ENCODE data around the gene PRKCQ.
"Not testable (repeated sequence)": the region's sequence is repeated elsewhere in the genome, so short reads cannot be mapped to it uniquely, and the experiment has no call there.

PRKCQ gene

DNA sequence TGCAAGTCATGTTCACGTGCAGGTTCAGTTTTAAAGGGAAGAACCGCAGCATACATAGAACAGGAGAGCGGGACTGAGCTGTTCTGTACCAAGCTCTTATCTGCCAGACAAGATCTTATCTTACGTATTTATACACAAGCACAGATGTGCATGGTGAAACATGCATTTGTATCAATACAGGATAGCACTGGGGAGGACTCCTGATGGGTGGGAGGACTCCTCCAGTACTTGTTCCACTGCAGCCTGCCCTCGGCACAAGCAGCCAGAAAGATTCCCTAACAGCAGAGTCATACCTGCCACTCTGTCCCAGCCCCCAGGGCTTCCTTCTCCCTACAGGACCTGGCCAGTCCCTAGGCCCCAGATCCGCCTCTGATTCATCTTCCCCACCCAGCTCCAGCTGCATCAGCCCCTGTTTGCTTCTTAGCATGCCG, 13.2 kb upstream of the PRKCQ start:
- DNase-seq, result no peak

DNA sequence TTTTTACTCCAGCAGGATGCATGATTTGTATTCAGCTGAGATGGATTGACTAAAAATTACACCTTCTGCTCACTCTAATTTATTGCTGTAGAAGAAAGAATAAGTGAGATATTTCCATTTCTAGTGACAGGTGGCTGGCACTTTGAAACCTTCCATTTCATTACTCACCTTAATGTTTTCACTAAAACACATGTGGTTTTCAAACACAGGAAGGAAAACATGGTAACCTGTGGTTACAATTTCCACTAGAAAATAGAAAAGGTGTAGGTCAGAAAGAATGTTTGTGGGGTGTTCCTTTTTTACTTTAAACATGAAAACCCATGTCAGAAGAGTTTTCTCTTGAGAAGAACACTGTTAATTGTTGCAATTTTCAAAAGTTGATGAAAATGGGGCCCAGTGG, 12.0 kb upstream of the PRKCQ start:
- no peak for DNase-seq

- DNase-seq, result no peak
These were observed 11.6 kb upstream of the PRKCQ start for GRCh38 chr10:6591668-6592067.

DNA sequence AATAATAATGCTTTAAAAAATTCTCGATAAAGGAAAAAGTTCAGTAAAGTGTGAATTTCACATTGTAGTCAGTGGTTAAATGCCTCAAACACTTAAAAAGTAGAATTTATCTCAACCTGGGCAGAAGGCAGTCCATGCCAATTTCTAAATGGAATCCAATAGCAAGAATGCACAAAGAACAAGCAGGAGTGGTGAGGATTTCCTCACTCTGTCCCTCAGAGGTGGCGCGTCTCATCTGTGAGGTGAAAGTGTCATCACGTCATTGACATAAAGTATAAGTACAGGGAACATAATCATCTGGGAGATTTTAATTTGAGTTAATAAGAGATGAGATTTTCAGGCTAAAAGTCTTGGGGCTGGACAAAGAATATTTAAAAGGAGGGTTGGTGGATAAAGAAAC, 10.0 kb upstream of the PRKCQ start:
- no peak for DNase-seq

DNA sequence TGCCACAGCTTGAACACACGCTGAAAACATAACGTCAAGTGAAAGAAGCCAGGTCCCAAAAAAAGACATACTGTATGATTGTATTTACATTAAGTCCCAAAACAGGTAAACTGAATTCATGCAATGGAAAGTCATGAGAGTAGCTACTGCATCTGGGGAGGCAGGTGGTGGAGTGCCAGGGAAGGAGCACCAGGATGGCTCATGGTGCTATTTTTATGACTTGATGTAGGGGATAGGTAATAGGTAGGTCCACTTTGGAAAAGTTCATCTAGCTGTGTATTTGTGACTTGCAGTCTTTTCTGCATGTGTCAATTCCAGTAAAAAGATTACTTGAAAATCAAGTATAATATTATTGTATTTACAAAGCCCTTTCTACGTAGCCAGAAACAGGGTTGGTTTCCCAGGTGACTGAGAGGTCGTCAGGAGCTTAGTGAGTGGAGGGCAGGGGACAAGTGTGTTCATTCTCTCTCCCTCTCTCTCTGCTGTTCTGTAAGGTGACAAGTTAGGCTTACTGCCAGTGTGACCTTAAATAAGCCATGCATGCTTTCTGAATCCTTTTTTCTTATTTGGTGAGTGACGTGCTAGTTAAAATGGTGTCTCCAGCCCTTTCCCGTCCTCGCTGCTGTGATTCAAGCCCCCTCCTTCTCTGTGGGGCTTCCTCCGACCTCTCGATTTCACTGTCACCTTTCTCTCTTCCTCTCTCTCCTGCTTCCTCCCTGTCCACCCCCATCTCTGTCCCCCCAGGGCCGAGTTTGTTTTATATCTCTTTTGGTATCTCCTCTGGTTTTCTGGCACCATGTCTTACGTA, 9.4 kb upstream of the PRKCQ start:
- DNase-seq, result no peak

- DNase-seq, result no peak
These were observed 8.8 kb upstream of the PRKCQ start for GRCh38 chr10:6588845-6589244.

- DNase-seq, result no peak
These were observed 8.0 kb upstream of the PRKCQ start for GRCh38 chr10:6588082-6588481.

DNA sequence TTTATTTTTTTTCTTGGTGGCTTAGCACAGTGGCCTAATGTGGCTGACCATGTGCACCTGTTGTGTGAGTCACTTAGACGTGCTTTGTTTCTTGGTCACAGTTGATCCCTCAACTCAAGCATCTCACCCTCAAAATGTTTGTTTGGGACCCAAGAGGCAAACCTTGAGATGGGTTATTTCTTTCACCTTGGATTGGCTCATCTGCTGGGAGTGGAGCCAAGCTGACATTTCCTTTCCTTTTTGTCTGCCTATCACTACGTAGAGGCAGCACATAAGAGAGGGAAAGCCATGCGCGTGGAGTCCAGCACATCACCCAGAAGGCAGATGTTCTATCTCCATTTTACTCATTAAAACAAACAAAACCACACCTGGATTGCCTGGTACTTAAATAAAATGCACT, 6.4 kb upstream of the PRKCQ start:
- DNase-seq, result no peak

- DNase-seq, result no peak
These were observed 3.4 kb upstream of the PRKCQ start for GRCh38 chr10:6583447-6583846.

DNA sequence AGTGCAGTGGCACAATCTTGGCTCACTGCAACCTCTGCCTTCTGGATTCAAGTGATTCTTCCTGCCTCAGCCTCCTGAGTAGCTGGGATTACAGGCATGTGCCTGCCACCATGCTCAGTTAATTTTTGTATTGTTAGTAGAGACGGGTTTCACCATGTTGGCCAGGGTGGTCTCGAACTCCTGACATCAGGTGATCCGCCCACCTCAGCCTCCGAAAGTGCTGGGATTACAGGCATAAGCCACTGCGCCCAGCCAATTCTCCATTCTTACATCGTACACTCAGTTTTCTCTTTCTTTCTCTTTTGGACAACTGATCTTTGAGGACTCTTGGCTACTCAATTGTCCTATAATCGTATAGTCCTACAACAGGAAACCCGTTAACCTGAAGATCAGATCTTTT, 2.8 kb upstream of the PRKCQ start:
- not testable (repeated sequence) for DNase-seq

DNA sequence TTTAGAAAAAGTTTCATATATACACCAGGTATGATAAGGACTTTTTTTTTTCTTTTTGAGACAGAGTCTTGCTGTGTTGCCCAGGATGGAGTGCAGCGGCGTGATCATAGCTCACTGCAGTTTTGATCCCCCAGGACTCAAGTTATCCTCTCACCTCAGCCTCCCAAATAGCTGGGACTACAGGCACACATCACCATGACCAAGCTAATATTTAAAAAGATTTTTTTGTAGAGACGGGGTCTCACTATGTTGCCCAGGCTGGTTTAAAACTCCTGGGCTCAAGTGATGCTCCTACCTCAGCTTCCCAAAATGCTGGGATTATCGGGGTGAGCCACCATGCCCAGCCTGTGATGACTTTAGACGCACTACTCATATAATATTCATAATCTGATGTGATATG, 2.2 kb upstream of the PRKCQ start:
- DNase-seq, result no peak

DNA sequence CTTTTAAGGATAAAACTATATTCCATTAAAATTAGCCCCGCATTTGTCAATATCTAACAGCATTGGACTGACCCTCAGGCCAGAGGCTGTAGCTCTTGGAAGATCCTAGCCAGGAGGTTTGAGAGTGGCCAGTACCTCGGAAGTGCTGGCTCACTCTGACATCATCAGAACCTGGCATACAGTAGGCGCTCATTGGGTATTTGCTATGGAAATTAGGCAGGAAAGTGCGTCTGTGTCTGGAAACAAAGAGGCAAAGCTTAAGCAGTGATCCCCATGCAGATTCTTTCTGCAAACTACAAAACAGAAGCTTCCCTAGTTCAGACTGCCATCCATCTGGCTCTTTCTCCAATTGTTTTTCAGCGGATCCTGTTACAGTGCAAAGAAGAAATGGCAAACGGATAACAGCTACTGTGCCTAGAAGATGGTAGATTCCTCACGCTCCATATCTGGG, 1.7 kb upstream of the PRKCQ start:
- DNase-seq, result no peak

DNA sequence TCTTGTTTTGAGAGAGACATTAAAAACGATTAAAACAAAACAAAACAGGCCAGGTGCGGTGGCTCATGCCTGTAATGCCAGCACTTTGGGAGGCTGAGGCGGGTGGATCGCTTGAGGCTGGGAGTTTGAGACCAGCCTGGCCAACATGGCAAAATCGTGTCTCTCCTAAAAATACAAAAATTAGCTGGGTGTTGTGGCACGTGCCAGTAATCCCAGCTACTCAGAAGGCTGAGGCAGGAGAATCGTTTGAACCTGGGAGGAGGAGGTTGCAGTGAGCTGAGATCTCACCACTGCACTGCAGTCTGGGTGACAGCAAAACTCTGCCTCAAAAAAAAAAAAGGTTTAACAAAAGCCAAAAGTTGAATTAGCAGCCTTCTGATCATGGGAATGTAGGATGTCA, 1.1 kb upstream of the PRKCQ start:
- not testable (repeated sequence) for DNase-seq

DNA sequence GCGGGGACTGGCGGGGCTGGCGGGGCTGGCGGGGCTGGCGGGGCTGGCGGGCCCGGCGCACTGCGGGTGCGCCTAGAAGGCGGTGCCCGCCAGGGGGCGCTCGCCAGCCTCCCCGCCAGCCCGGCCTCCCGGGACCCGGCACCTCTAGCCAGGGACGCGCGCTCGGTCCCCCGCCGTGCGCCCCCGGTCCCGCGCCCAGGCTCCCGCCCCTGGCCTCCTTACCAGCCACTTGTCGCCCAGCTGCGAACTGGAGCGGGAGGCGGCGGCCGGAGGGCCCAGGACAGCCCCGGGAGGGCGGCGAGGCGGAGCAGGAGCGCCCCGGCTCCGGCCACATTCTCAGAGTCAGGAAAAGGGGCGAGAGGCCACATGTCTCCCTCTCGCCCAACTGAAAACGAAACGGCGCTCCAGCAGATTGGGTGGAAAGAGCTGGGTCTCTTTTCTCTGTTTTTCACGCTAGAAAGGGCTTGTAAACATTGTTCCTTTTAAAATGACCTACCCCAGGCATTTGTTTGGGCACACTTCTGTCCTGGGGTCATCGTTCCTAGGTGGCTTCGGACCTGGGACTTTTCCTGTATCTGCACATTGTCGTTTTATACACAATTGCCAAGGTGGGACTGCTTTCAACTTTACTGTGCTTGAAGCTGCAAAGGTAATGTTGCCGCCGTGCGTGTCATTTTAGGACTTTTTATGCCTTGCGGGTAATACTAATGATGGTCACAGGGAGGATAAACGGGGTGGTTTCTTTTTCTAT, 378 bp upstream of the PRKCQ start:
- no peak for DNase-seq

DNA sequence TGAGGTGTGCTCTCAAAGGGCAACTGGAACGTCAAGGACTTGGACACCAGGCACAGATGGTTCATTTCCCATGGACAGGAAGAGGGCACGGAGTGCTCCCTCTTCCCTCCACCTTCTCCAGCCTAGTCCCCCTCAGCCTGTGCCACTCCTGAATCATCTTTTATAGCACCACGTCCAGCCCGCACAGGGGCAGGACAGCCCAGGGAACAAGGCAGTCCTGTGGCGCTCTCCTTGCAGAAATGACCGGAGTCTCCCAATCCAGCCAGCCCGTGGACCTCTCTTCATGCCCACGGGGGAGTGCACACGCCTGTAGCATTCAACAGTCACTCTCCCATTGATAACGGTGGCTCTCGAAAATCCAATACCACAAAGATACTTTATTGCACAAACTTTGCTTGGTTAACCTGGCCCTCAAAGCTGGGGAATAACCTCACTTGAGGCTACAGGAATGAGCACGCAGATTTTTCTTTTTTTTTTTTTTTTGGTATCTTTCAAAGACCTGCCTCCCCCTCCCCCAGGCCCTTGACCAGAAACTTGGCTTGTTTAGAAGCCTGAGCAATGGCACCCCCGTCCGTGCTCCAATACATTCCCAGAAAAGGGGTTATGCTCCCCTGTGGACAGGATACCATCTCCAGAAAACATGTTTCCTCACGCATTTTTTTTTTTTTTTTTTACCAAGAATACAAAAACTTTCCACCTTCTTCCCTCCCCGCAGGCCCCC, 733 bp downstream of the PRKCQ start:
- DNase-seq, result no peak

- DNase-seq, result no peak
These were observed 1.3 kb downstream of the PRKCQ start for GRCh38 chr10:6578795-6579182.

DNA sequence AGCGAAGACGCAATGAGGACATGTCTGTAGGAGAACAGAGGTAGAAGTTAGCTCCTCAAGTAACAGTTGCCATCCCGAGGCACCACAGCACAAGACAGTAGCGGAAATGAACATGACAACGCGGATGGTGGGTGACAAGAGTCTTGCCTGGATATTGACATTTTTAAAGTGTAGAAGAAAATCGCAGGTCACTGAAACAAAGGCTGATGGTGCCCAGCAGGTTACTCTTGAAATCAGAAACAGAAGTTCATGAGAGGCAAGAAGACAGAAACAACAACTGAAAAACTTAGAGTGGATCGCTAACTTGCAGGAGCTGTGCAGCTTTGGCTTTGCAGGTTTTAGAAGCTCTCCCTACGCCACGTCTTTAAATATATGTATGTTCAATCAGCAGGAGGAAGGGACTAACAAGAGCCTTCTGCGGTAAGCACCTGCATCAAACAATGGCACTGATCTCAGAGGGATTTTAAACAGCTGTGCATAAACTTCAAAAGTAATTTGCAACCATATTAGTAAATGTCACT, 1.8 kb downstream of the PRKCQ start:
- no peak for DNase-seq

DNA sequence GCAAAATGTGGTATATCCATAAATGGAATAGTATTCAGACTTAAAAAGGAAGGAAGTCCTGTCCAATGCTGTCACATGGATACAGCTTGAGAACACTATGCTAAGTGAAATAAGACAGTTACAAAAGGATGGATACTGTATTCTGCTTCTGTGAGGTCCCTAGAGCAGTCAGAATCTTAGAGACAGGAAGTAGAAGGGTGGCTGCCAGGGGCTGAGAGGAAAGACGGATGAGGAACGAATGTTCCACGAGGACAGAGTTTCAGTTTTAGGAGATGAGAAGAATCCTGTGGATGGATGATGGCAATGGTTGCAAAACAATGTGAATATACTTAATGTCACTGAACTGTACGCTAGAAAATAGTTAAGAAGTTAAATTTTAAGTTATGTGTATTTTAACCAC, 3.8 kb downstream of the PRKCQ start:
- DNase-seq, result no peak

DNA sequence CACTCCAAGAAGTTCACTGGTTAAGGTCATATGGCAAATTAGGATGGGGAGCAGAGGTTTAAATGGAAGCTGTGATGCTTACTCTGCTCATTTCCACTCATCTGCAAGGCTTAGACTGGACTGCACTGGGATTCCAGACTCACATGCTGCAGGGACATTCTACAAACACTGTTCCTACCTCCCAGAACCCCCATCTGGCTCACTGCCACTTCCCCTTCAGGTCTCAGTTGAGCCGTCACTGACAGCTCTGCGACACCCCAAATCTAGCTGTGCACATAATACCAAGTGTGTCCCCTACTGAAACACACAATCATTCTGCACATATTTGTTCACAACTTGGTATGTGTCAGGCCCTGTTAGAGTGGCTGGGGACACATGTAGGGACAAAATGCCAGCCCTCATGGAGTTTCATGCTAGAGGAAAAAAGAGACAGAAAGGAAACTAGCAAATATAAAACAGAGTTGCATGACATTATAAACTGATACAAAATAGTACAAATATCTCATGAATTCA, 5.4 kb downstream of the PRKCQ start:
- no peak for DNase-seq

DNA sequence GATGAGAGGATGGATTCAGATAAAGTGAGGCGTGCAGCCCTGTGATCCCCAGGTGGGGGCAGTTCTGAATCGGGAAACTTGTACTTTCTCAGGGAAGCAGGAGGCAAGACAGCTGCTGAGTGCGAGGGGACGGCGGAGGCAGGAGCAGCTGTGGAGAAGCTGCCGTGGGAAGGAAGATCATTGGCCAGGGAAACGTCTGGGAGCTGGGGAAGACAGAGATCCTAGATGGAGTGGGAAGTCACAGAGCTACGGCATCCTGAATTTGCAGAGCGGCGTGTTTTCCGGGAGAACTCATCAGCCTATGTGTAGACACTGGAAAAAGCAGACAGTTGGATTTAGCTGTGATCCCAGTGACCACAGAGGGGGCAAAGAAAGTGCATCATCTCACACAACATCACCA, 9.2 kb downstream of the PRKCQ start:
- no peak for DNase-seq

- no peak for DNase-seq
These were observed 10.8 kb downstream of the PRKCQ start for GRCh38 chr10:6569259-6569658.

DNA sequence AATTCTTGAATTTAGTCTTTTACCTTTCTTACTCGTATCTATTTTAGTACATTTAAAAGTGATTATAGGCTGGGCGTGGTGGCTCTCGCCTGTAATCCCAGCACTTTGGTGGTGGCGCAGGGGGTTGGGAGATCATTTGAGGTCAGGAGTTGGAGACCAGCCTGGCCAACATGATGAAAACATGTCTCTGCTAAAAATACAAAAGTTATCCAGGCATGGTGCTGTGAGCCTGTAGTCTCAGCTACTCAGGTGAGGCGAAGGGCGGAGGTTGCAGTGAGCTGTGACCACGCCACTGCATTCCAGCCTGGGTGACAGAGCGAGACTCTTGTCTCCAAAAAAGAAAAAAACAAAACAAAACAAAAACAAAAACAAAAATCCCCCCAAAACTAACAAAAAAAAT, 12.2 kb downstream of the PRKCQ start:
- DNase-seq, result no peak

DNA sequence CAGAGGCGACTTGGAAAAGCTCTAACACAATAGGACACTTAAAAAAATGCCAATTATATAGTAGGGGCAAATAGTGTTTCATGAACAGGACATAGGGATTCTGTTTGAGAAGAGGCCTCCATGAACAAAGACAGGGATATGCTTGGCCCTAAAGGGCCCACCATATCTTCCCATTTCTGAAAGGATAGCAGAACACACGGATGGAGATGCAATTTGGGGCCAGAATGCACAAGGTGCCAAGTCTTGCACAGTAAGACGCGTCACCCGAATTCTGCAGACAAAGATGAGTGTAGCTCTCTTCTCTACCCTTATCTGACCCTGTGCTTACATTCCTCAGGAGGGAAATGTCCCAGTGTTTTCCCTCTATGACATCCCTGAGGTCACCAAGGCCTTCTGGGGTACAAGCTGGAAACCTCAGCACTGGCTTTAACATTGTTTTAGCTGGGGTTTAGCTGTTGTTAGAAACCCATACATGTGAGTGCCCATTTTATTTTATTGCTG, 12.8 kb downstream of the PRKCQ start:
- no peak for DNase-seq

Data from NCI-H1436 treated with DMSO at 0.1 percent for 48 hours (cell line).